Measurements from ENCODE around the gene COL4A2.

GRCh38 chr13:110263888-110264287 lies 43.2 kb upstream of the COL4A2 start:
- TF ChIP-seq CTCF (IDR thresholded peaks at IDR 0.05; ENCODE audit: low read depth, low read length, missing input control), result no peak
- TF ChIP-seq GABPA (IDR thresholded peaks at IDR 0.05 in 1 of 2, conservative IDR thresholded peaks at IDR 0.05 in 1 of 2), result no peak
- TF ChIP-seq TAF1 (conservative IDR thresholded peaks at IDR 0.05), result no peak
- TF ChIP-seq RAD21 (IDR thresholded peaks at IDR 0.05), result no peak
- TF ChIP-seq MAX (IDR thresholded peaks at IDR 0.05), result no peak
- TF ChIP-seq REST (IDR thresholded peaks at IDR 0.05), result no peak
- TF ChIP-seq HNF4G (IDR thresholded peaks at IDR 0.05), result no peak
- no peak for TF ChIP-seq EGR1 (IDR thresholded peaks at IDR 0.05; ENCODE audit: low read depth in 2 of 2)
- TF ChIP-seq ATF3 (IDR thresholded peaks at IDR 0.05), result no peak
- TF ChIP-seq FOXA1 (IDR thresholded peaks at IDR 0.05), result no peak
- no peak for TF ChIP-seq ZBTB33 (IDR thresholded peaks at IDR 0.05)
- no peak for TF ChIP-seq RXRA (IDR thresholded peaks at IDR 0.05)
- no peak for TF ChIP-seq YY1 (IDR thresholded peaks at IDR 0.05)
- TF ChIP-seq SP1 (IDR thresholded peaks at IDR 0.05), result no peak

Data from liver (tissue), 3 donors.